Thoracic aorta (tissue), 2 donors: ENCODE results near the gene MRPS23. TPM values are rescaled to one million over a fixed set of nuclear protein-coding genes. Genes with fewer than 3 reads are reported as not detected.

Source experiments
- ATAC-seq: fragments of 150-250 bp; one replicate; pipeline ENCODE4 v1.8.0; 2017; ENCODE audit warnings: low read depth; ENCODE audit not compliant: insufficient number of reproducible peaks, low FRiP score
- DNase-seq: peaks from one replicate; pipeline ENCODE4 v3.0.0-alpha.2; 2020; ENCODE audit warnings: low spot score
- H3K27ac ChIP-seq, 2 donors: fragments of 200-600 bp; sonication (generic); 1 replicate in 1 of 2; 2 replicates in 1 of 2; pipeline ENCODE4 v1.5.1; 2016; ENCODE audit warnings: mild to moderate bottlenecking in 2 of 2, moderate library complexity in 2 of 2
- H3K27me3 ChIP-seq: fragments of 200-600 bp; sonication (generic); replicated peaks from 2 replicates; pipeline ENCODE4 v1.6.0; 2016; ENCODE audit warnings: mild to moderate bottlenecking; ENCODE audit not compliant: insufficient read depth
- H3K36me3 ChIP-seq: fragments of 200-600 bp; sonication (generic); one replicate; pipeline ENCODE4 v1.5.1; 2016
- H3K4me1 ChIP-seq, 2 donors: fragments of 200-600 bp; sonication (generic); 1 replicate in 1 of 2; 2 replicates in 1 of 2; pipeline versions ENCODE4 v1.5.1 to v1.6.0; 2016; ENCODE audit warnings: low read depth in 2 of 2, mild to moderate bottlenecking in 1 of 2; ENCODE audit not compliant: control insufficient read depth in 1 of 2
- H3K4me3 ChIP-seq: fragments of 200-600 bp; sonication (generic); 2 replicates; pipeline ENCODE4 v1.5.1; 2016; ENCODE audit warnings: mild to moderate bottlenecking
- H3K9me3 ChIP-seq: fragments of 200-600 bp; sonication (generic); 2 replicates; pipeline ENCODE4 v1.5.1; 2016
- CTCF ChIP-seq: fragments of 200-600 bp; sonication (generic); IDR thresholded peaks from one replicate; pipeline ENCODE4 v1.5.1; 2019; ENCODE audit warnings: antibody characterized with exemption
- total RNA-seq, 2 donors: library from RNA; depleted of rRNA; stranded (reverse); fragments of >200 nt; gene quantifications; one replicate each; pipeline versions ENCODE4 v1.1.0 to v1.2.3, GENCODE V29; 2016

The MRPS23 gene
- total RNA-seq, 2 donors from 2014 or later: 16.2 to 16.6 TPM

DNA sequence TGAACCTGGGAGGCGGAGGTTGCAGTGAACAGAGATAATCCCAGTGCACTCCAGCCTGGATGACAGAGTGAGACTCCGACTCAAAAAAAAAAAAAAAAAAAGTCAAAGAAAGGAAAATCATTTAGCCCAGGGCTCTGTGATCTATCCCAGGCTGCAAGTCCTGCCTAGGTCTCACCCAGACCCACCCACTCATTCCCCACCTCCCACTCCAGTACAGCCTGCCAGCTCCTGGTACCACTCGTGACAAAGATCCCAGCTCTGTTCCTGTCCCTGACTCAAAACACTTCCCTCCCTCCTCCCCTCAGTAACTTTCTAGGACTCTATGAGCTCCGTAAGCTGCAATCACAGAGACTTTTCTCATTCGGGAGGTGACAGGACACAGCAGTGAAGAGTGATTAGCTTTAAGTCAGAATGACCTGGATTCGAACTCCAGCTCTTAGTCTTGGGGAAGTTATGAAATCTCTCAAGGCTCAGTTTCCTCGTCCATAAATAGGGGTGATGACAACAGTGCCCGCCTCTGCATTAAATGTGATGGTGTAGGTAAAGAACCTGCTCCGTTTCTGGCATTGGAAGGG lies 28.0 kb upstream of the MRPS23 start:
- ATAC-seq: no peak
- no peaks in the 10 kb centered on the region for H3K27me3 ChIP-seq
- H3K27ac ChIP-seq: no peak overlapping the region
- H3K4me3 ChIP-seq: no peak overlapping the region
- no peaks in the 10 kb centered on the region for H3K9me3 ChIP-seq
- no peak for TF ChIP-seq CTCF
- DNase-seq: no peak
- peaks cover 55 to 87% of the 10 kb centered on the region in 2 donors for H3K4me1 ChIP-seq
- no peaks in the 10 kb centered on the region for H3K36me3 ChIP-seq

- DNase-seq (no peak), ATAC-seq (no peak)
- Histone ChIP-seq H3K4me3 (no peak overlapping the region), H3K4me1 (peaks cover 54 to 83% of the 10 kb centered on the region in 2 donors), H3K27me3 (no peaks in the 10 kb centered on the region), H3K9me3 (no peaks in the 10 kb centered on the region), H3K27ac (peak overlapping the region in 1 of 2 donors; percentile 91), H3K36me3 (peaks cover 10% of the 10 kb centered on the region)
- no peak for TF ChIP-seq CTCF
Measured at GRCh38 chr17:57876866-57877237, 27.0 kb upstream of the MRPS23 start.

DNA sequence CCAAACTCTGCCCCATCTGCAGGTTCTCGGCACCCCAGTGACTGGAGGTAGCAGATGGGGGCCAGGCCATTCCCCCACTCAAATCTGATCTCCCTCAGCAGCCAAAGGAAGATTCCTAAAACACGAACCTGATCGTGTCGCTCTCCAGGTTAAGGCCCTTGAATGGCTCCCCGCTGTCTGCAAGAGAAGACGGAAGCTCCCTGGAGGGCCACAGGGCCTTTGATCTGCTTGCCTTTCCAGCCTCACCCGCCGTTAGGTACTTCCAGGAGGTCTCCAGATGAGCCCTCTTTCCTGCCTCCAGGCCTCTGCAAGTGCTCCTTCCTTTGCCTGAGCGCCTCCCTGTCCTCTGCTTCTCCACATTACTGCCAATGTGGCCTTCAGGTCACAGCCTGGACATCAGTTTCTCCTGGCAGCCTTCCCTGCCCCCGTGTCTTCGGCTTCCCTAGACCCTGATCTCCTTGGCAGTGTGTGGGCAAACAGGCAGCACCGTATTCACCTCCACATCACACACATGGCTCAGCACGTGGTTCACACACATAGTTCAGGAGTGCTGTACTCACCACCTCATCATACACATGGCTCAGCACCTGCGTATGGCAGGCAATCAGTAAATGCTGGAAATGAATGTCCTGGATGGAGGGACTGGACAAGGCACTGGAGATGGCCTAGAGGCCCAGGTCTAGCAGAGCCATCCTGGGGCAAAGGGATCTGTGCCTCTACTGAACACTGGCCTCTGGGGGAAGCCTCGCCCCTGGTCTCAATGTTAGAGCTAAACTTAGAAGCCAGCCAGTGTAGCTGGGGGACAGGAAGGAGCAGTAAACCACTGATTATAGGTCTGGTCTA lies 26.4 kb upstream of the MRPS23 start:
- no peak for TF ChIP-seq CTCF
- Histone ChIP-seq H3K36me3 (peaks cover 10% of the 10 kb centered on the region), H3K4me1 (peaks cover 48 to 76% of the 10 kb centered on the region in 2 donors), H3K27me3 (no peaks in the 10 kb centered on the region), H3K9me3 (no peaks in the 10 kb centered on the region), H3K4me3 (no peak overlapping the region), H3K27ac (peak overlapping the region; percentile 18 to 91)
- ATAC-seq (no peak), DNase-seq (no peak)

- Histone ChIP-seq H3K36me3 (peaks cover 10% of the 10 kb centered on the region), H3K4me3 (peak overlapping the region; percentile 59), H3K4me1 (peaks cover 42 to 70% of the 10 kb centered on the region in 2 donors), H3K27ac (peak overlapping the region; percentile 90 to 91), H3K27me3 (no peaks in the 10 kb centered on the region), H3K9me3 (no peaks in the 10 kb centered on the region)
- DNase-seq: peak; percentile 68
- peak; percentile 84 for ATAC-seq
- peak; percentile 76 for TF ChIP-seq CTCF
Measured at GRCh38 chr17:57875290-57876022, 25.6 kb upstream of the MRPS23 start.
